NCI-H446 (cell line): ENCODE measurements around the gene MLF2.
"Not testable (repeated sequence)": the region's sequence is repeated elsewhere in the genome, so short reads cannot be mapped to it uniquely, and the experiment has no call there.

Experiments used
- DNase-seq, 2 experiments: peaks; one replicate each; lab custom pipeline; 2025; lab: John Stamatoyannopoulos, UW

The MLF2 gene

GRCh38 chr12:6765048-6765633 lies 12.2 kb upstream of the MLF2 start:
- DNase-seq: no peak

GRCh38 chr12:6764011-6764828 lies 11.3 kb upstream of the MLF2 start:
- DNase-seq: peak; percentile 98 to 99

GRCh38 chr12:6763380-6763779 lies 10.4 kb upstream of the MLF2 start:
- no peak for DNase-seq

- no peak for DNase-seq
Measured at GRCh38 chr12:6759741-6760140, 6.8 kb upstream of the MLF2 start.

- no peak for DNase-seq
Measured at GRCh38 chr12:6758506-6759095, 5.7 kb upstream of the MLF2 start.

- no peak for DNase-seq
Measured at GRCh38 chr12:6757028-6757690, 4.2 kb upstream of the MLF2 start.

- no peak for DNase-seq
Measured at GRCh38 chr12:6754411-6754810, 1.5 kb upstream of the MLF2 start.

GRCh38 chr12:6753772-6754356 lies 923 bp upstream of the MLF2 start:
- no peak for DNase-seq

- DNase-seq: no peak
Measured at GRCh38 chr12:6752167-6752920, 597 bp downstream of the MLF2 start.

GRCh38 chr12:6751767-6752166 lies 1.2 kb downstream of the MLF2 start:
- no peak for DNase-seq

- no peak for DNase-seq
Measured at GRCh38 chr12:6750506-6750905, 2.4 kb downstream of the MLF2 start.

GRCh38 chr12:6748761-6749160 lies 4.2 kb downstream of the MLF2 start:
- no peak for DNase-seq

GRCh38 chr12:6747216-6747615 lies 5.7 kb downstream of the MLF2 start:
- DNase-seq: no peak

- no peak for DNase-seq
Measured at GRCh38 chr12:6745741-6746525, 7.0 kb downstream of the MLF2 start.

GRCh38 chr12:6743300-6743699 lies 9.6 kb downstream of the MLF2 start:
- DNase-seq: not testable (repeated sequence)

- DNase-seq: no peak
Measured at GRCh38 chr12:6742834-6743233, 10.1 kb downstream of the MLF2 start.

GRCh38 chr12:6742080-6742479 lies 10.9 kb downstream of the MLF2 start:
- not testable (repeated sequence) for DNase-seq

- no peak for DNase-seq
Measured at GRCh38 chr12:6736754-6737153, 16.2 kb downstream of the MLF2 start.

- DNase-seq: peak in 1 of 2 experiments; percentile 26
Measured at GRCh38 chr12:6735448-6736191, 17.3 kb downstream of the MLF2 start.
